OCI-LY7 (cell line): ENCODE measurements around the gene CLMN. TPM values are rescaled to one million over a fixed set of nuclear protein-coding genes. Genes with fewer than 3 reads are reported as not detected.

Experiments used
- BruUV-seq: library from RNA; stranded (reverse); fragments of 400-500 nt; replicated peaks from 2 replicates; lab custom pipeline; 2021; lab: Mats Ljungman, UMichigan
- CTCF ChIA-PET: fragments of 300-600 bp; sonication (Branson Sonifier 250); formaldehyde crosslinking; loops from one replicate; lab custom pipeline; 2022; ENCODE audit warnings: antibody characterized with exemption; ENCODE audit not compliant: unreplicated experiment; lab: Charles Lee
- POLR2A ChIA-PET: fragments of 300-600 bp; sonication (Branson Sonifier 250); formaldehyde crosslinking; loops from one replicate; lab custom pipeline; 2022; ENCODE audit warnings: antibody characterized with exemption; lab: Charles Lee
- DNase-seq: peaks from one replicate; pipeline ENCODE4 v3.0.0-alpha.2; 2015; ENCODE audit warnings: low spot score
- H2AFZ ChIP-seq: fragments of 200-600 bp; sonication (generic), shearing (Covaris generic); 2 replicates; pipeline ENCODE4 v1.6.1; 2014; ENCODE audit warnings: mild to moderate bottlenecking, antibody characterized with exemption, low read length, moderate library complexity
- H3K27ac ChIP-seq: fragments of 200-600 bp; sonication (generic); 2 replicates; pipeline ENCODE4 v1.5.1; 2014; ENCODE audit warnings: mixed run types, low read depth, mild to moderate bottlenecking, moderate library complexity, low read length, inconsistent platforms; ENCODE audit not compliant: poor library complexity, severe bottlenecking
- H3K36me3 ChIP-seq: fragments of 200-600 bp; sonication (generic); 2 replicates; pipeline ENCODE4 v1.6.1; 2014; ENCODE audit warnings: mild to moderate bottlenecking, antibody characterized with exemption, low read length, moderate library complexity, mixed read lengths; ENCODE audit not compliant: insufficient read depth
- H3K4me1 ChIP-seq: fragments of 200-600 bp; sonication (generic); 2 replicates; pipeline ENCODE4 v1.5.1; 2014; ENCODE audit warnings: mild to moderate bottlenecking, low read length; ENCODE audit not compliant: insufficient read depth, poor library complexity, severe bottlenecking
- H3K4me2 ChIP-seq: fragments of 200-600 bp; sonication (generic); 2 replicates; pipeline ENCODE4 v1.6.1; 2014; ENCODE audit warnings: mild to moderate bottlenecking, low read length
- H3K4me3 ChIP-seq: fragments of 200-600 bp; sonication (generic); 2 replicates; pipeline ENCODE4 v1.5.1; 2014; ENCODE audit warnings: mild to moderate bottlenecking, low read depth, low read length; ENCODE audit not compliant: poor library complexity, severe bottlenecking
- H3K79me2 ChIP-seq: fragments of 200-600 bp; sonication (generic); 2 replicates; pipeline ENCODE4 v1.6.1; 2016; ENCODE audit warnings: low read depth, mild to moderate bottlenecking, low read length, moderate library complexity, mixed read lengths; ENCODE audit not compliant: insufficient read depth
- H3K9me2 ChIP-seq: fragments of 200-600 bp; sonication (generic); 2 replicates; pipeline ENCODE4 v1.6.1; 2016; ENCODE audit warnings: mild to moderate bottlenecking, low read length, mixed read lengths; ENCODE audit not compliant: insufficient read depth
- H3K9me3 ChIP-seq: fragments of 200-600 bp; sonication (generic); 2 replicates; pipeline ENCODE4 v1.6.1; 2014; ENCODE audit warnings: mild to moderate bottlenecking, mixed run types, low read length, mixed read lengths
- H4K20me1 ChIP-seq: fragments of 200-600 bp; sonication (generic); 2 replicates; pipeline ENCODE4 v1.6.1; 2014; ENCODE audit warnings: mild to moderate bottlenecking, antibody characterized with exemption, low read length, moderate library complexity, mixed read lengths; ENCODE audit not compliant: insufficient read depth
- CTCF ChIP-seq: fragments of 200-600 bp; sonication (generic); conservative IDR thresholded peaks from 2 replicates; pipeline ENCODE4 v1.5.1; 2014; ENCODE audit warnings: mild to moderate bottlenecking, antibody characterized with exemption, low read length, moderate library complexity, mixed read lengths
- EZH2phosphoT487 ChIP-seq: fragments of 200-600 bp; sonication (generic); IDR thresholded peaks from 2 replicates; pipeline ENCODE4 v1.6.1; 2018; ENCODE audit warnings: low read depth, borderline replicate concordance, mild to moderate bottlenecking, mixed run types, antibody characterized with exemption, low read length, moderate library complexity, mixed read lengths
- intact Hi-C: fragments of 100-400 bp; cut with micrococcal nuclease; formaldehyde crosslinking; loops from one replicate; pipeline ENCODE4 v1.10.0; 2022; ENCODE audit not compliant: unreplicated experiment
- total RNA-seq, 2 experiments: library from RNA; depleted of rRNA in 1 of 2; stranded (reverse); fragments of >200 nt in 1 of 2; shearing (Covaris generic) in 1 of 2; gene quantifications; 2 replicates each; pipeline ENCODE4 v1.2.3, GENCODE V29; 2014 to 2022

CLMN gene
- total RNA-seq, 2 experiments from 2014 or later: 6.8 to 12.0 TPM

- Histone ChIP-seq H3K4me2 (no peak overlapping the region), H3K27ac (no peak overlapping the region), H3K9me2 (no peaks in the 10 kb centered on the region), H3K4me1 (no peaks in the 10 kb centered on the region), H3K79me2 (no peaks in the 10 kb centered on the region), H4K20me1 (no peaks in the 10 kb centered on the region), H3K36me3 (no peaks in the 10 kb centered on the region), H3K4me3 (no peak overlapping the region), H3K9me3 (no peaks in the 10 kb centered on the region; the same call in 1 of the 2 replicates), H2AFZ (no peak overlapping the region)
- DNase-seq: no peak
- ChIA-PET CTCF (no interaction called here), POLR2A (no interaction called here)
- TF ChIP-seq CTCF (no peak), EZH2phosphoT487 (no peak)
- BruUV-seq: no TSS peak
- intact Hi-C loops: no loop called here
Observed at GRCh38 chr14:95185767-95186392, 133.8 kb downstream of the CLMN start.

- CTCF ChIA-PET: no interaction called here
- no peaks in the 10 kb centered on the region; the same call in 1 of the 2 replicates for H3K9me3 ChIP-seq
- no TSS peak for BruUV-seq
- H4K20me1 ChIP-seq: no peaks in the 10 kb centered on the region
- H3K4me1 ChIP-seq: no peaks in the 10 kb centered on the region
- POLR2A ChIA-PET: no interaction called here
- H3K27ac ChIP-seq: no peak overlapping the region
- no peak overlapping the region for H2AFZ ChIP-seq
- no peaks in the 10 kb centered on the region for H3K36me3 ChIP-seq
- no peak overlapping the region for H3K4me2 ChIP-seq
- TF ChIP-seq EZH2phosphoT487 (no peak), CTCF (no peak)
- no peaks in the 10 kb centered on the region for H3K9me2 ChIP-seq
- intact Hi-C loops: no loop called here
- DNase-seq: no peak
- no peak overlapping the region for H3K4me3 ChIP-seq
- no peaks in the 10 kb centered on the region for H3K79me2 ChIP-seq
Observed at GRCh38 chr14:95185033-95185766, 134.5 kb downstream of the CLMN start.

- Histone ChIP-seq H2AFZ (no peak overlapping the region), H3K4me1 (no peaks in the 10 kb centered on the region), H3K4me2 (no peak overlapping the region), H3K9me3 (no peaks in the 10 kb centered on the region; the same call in 1 of the 2 replicates), H3K9me2 (no peaks in the 10 kb centered on the region), H3K79me2 (no peaks in the 10 kb centered on the region), H4K20me1 (no peaks in the 10 kb centered on the region), H3K27ac (no peak overlapping the region), H3K4me3 (no peak overlapping the region), H3K36me3 (no peaks in the 10 kb centered on the region)
- no TSS peak for BruUV-seq
- no peak for TF ChIP-seq EZH2phosphoT487
- TF ChIP-seq CTCF: no peak
- POLR2A ChIA-PET: no interaction called here
- CTCF ChIA-PET: no interaction called here
- intact Hi-C loops: no loop called here
- DNase-seq: no peak
Observed at GRCh38 chr14:95184413-95184790, 135.3 kb downstream of the CLMN start.
